ENCODE data around the gene OSBP2.

DNA sequence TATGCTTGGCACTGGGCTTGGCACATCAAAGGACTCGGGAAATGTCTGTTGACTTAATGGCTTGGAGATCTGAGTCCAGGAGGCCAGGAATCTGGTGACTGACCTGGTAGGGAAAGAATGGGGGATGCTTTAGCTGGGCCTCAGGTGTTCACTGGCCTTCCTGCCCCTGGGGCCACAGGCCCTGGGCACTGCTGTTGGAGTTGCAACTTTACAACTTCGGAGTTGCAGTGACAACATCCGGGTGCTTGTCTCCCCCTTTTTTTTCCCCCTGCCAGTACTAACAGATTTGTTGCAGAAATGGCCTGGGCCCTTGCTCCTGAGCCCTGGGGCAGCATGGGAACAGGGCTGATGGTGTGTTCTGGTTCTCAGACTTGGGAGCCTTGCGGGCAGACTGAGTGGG lies 23.8 kb downstream of the OSBP2 start:
- TF ChIP-seq, protein P1, sequence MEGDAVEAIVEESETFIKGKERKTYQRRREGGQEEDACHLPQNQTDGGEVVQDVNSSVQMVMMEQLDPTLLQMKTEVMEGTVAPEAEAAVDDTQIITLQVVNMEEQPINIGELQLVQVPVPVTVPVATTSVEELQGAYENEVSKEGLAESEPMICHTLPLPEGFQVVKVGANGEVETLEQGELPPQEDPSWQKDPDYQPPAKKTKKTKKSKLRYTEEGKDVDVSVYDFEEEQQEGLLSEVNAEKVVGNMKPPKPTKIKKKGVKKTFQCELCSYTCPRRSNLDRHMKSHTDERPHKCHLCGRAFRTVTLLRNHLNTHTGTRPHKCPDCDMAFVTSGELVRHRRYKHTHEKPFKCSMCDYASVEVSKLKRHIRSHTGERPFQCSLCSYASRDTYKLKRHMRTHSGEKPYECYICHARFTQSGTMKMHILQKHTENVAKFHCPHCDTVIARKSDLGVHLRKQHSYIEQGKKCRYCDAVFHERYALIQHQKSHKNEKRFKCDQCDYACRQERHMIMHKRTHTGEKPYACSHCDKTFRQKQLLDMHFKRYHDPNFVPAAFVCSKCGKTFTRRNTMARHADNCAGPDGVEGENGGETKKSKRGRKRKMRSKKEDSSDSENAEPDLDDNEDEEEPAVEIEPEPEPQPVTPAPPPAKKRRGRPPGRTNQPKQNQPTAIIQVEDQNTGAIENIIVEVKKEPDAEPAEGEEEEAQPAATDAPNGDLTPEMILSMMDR (IDR thresholded peaks at IDR 0.05): no peak
- no peak for TF ChIP-seq EP300 (IDR thresholded peaks at IDR 0.05)

Measured in tibial nerve (tissue), 4 donors.